IPS DF 6.9 (cell line): ENCODE data around the gene AKAP14.
A peak's percentile ranks its signal among the peaks of the same experiment; 100 is the strongest.
"Not testable (repeated sequence)": the region's sequence is repeated elsewhere in the genome, so short reads cannot be mapped to it uniquely, and the experiment has no call there.

Experiments used
- DNase-seq: peaks from one replicate; pipeline ENCODE4 v3.0.0-alpha.2; 2013; ENCODE audit warnings: low read depth, low spot score
- H3K27ac ChIP-seq: one replicate; pipeline ENCODE4 v1.5.1; 2013; ENCODE audit warnings: low read length, control low read depth
- H3K27me3 ChIP-seq: 2 replicates; pipeline ENCODE4 v1.6.1; 2013; ENCODE audit warnings: mild to moderate bottlenecking, low read length; ENCODE audit not compliant: control insufficient read depth, insufficient read depth
- H3K36me3 ChIP-seq: 2 replicates; pipeline ENCODE4 v1.6.1; 2013; ENCODE audit warnings: low read length; ENCODE audit not compliant: control insufficient read depth, insufficient read depth
- H3K4me1 ChIP-seq: 2 replicates; pipeline ENCODE4 v1.6.1; 2013; ENCODE audit warnings: low read length; ENCODE audit not compliant: control insufficient read depth, insufficient read depth
- H3K4me3 ChIP-seq: 2 replicates; pipeline ENCODE4 v1.5.1; 2013; ENCODE audit warnings: mild to moderate bottlenecking, low read length
- H3K9me3 ChIP-seq: 2 replicates; pipeline ENCODE4 v1.6.1; 2013; ENCODE audit warnings: low read length, inconsistent platforms; ENCODE audit not compliant: control insufficient read depth, insufficient read depth
- WGBS: extraction: QIAGEN DNeasy Blood & Tissue Kit; methylation state at CpG from one replicate; pipeline ENCODE4 v1.1.7; 2013; ENCODE audit warnings: mixed read lengths, missing lambda C conversion rate; ENCODE audit not compliant: insufficient read length, insufficient coverage; 5-methylcytosine and 5-hydroxymethylcytosine counted together

The AKAP14 gene

GRCh38 chrX:119885554-119886428 lies 9.9 kb upstream of the AKAP14 start:
- Histone ChIP-seq H3K9me3 (no peaks in the 10 kb centered on the region), H3K4me1 (no peaks in the 10 kb centered on the region), H3K36me3 (no peaks in the 10 kb centered on the region), H3K27me3 (no peaks in the 10 kb centered on the region), H3K4me3 (no peak overlapping the region), H3K27ac (no peak overlapping the region)
- no CpG with 5 or more reads among the region's 11 CpGs for WGBS
- no peak for DNase-seq

GRCh38 chrX:119887721-119888425 lies 7.8 kb upstream of the AKAP14 start:
- Histone ChIP-seq H3K4me1 (no peaks in the 10 kb centered on the region), H3K27me3 (no peaks in the 10 kb centered on the region), H3K27ac (no peak overlapping the region), H3K9me3 (no peaks in the 10 kb centered on the region), H3K4me3 (peak overlapping the region; percentile 73; the same call in 1 of the 2 replicates), H3K36me3 (no peaks in the 10 kb centered on the region)
- DNase-seq = no peak
- WGBS = no CpG with 5 or more reads among the region's 40 CpGs

- not testable (repeated sequence) for H3K36me3 ChIP-seq, H3K4me3 ChIP-seq, H3K4me1 ChIP-seq, DNase-seq, H3K27ac ChIP-seq, H3K9me3 ChIP-seq, H3K27me3 ChIP-seq
- no CpG with 5 or more reads among the region's 36 CpGs for WGBS
These were observed 5.1 kb upstream of the AKAP14 start for GRCh38 chrX:119890626-119891025.

- not testable (repeated sequence) for H3K36me3 ChIP-seq, H3K27ac ChIP-seq, H3K4me1 ChIP-seq, H3K9me3 ChIP-seq, DNase-seq, H3K4me3 ChIP-seq, H3K27me3 ChIP-seq
- WGBS = no CpG with 5 or more reads among the region's 16 CpGs
These were observed 3.6 kb upstream of the AKAP14 start for GRCh38 chrX:119891961-119892692.

GRCh38 chrX:119899125-119899524 lies 3.4 kb downstream of the AKAP14 start:
- Histone ChIP-seq H3K36me3 (no peaks in the 10 kb centered on the region), H3K27ac (no peak overlapping the region), H3K4me3 (no peak overlapping the region), H3K9me3 (no peaks in the 10 kb centered on the region), H3K4me1 (no peaks in the 10 kb centered on the region), H3K27me3 (no peaks in the 10 kb centered on the region)
- no peak for DNase-seq
- WGBS = no CpG with 5 or more reads among the region's 2 CpGs

- Histone ChIP-seq H3K9me3 (no peaks in the 10 kb centered on the region), H3K36me3 (no peaks in the 10 kb centered on the region), H3K27ac (no peak overlapping the region), H3K27me3 (no peaks in the 10 kb centered on the region), H3K4me3 (no peak overlapping the region), H3K4me1 (no peaks in the 10 kb centered on the region)
- DNase-seq = no peak
- no CpG with 5 or more reads among the region's 1 CpG for WGBS
These were observed 5.3 kb downstream of the AKAP14 start for GRCh38 chrX:119900976-119901375.

GRCh38 chrX:119916310-119916709 lies 20.6 kb downstream of the AKAP14 start:
- H3K27ac ChIP-seq = no peak overlapping the region
- no peak for DNase-seq
- no CpG with 5 or more reads among the region's 5 CpGs for WGBS
- H3K4me1 ChIP-seq = no peaks in the 10 kb centered on the region
- no peaks in the 10 kb centered on the region for H3K9me3 ChIP-seq
- H3K36me3 ChIP-seq = no peaks in the 10 kb centered on the region
- H3K4me3 ChIP-seq = no peak overlapping the region
- no peaks in the 10 kb centered on the region for H3K27me3 ChIP-seq

GRCh38 chrX:119917877-119918276 lies 22.2 kb downstream of the AKAP14 start:
- Histone ChIP-seq H3K4me1 (no peaks in the 10 kb centered on the region), H3K27ac (no peak overlapping the region), H3K4me3 (no peak overlapping the region), H3K36me3 (no peaks in the 10 kb centered on the region), H3K27me3 (no peaks in the 10 kb centered on the region), H3K9me3 (no peaks in the 10 kb centered on the region)
- no CpG with 5 or more reads among the region's 2 CpGs for WGBS
- no peak for DNase-seq

- WGBS = no CpG with 5 or more reads among the region's 5 CpGs
- H3K4me3 ChIP-seq = no peak overlapping the region
- H3K27ac ChIP-seq = no peak overlapping the region
- H3K36me3 ChIP-seq = no peaks in the 10 kb centered on the region
- no peaks in the 10 kb centered on the region for H3K4me1 ChIP-seq
- no peaks in the 10 kb centered on the region for H3K9me3 ChIP-seq
- no peaks in the 10 kb centered on the region for H3K27me3 ChIP-seq
- no peak for DNase-seq
These were observed 24.3 kb downstream of the AKAP14 start for GRCh38 chrX:119919835-119920585.

- not testable (repeated sequence) for DNase-seq, H3K4me3 ChIP-seq, H3K36me3 ChIP-seq, H3K27ac ChIP-seq, H3K9me3 ChIP-seq, H3K27me3 ChIP-seq, H3K4me1 ChIP-seq
- WGBS = no CpG with 5 or more reads among the region's 7 CpGs
These were observed 26.7 kb downstream of the AKAP14 start for GRCh38 chrX:119922391-119922790.
